GM12892 (cell line): ENCODE results near the gene PUS10.

ENCODE experiments used
- POLR2A ChIP-seq: IDR thresholded peaks from 2 replicates; pipeline ENCODE4 v1.6.1; 2011; ENCODE audit warnings: low read depth, low read length, control low read depth
- POLR2AphosphoS5 ChIP-seq: IDR thresholded peaks from 2 replicates; pipeline ENCODE4 v1.6.1; 2011; ENCODE audit warnings: low read depth, low read length, control low read depth

DNA sequence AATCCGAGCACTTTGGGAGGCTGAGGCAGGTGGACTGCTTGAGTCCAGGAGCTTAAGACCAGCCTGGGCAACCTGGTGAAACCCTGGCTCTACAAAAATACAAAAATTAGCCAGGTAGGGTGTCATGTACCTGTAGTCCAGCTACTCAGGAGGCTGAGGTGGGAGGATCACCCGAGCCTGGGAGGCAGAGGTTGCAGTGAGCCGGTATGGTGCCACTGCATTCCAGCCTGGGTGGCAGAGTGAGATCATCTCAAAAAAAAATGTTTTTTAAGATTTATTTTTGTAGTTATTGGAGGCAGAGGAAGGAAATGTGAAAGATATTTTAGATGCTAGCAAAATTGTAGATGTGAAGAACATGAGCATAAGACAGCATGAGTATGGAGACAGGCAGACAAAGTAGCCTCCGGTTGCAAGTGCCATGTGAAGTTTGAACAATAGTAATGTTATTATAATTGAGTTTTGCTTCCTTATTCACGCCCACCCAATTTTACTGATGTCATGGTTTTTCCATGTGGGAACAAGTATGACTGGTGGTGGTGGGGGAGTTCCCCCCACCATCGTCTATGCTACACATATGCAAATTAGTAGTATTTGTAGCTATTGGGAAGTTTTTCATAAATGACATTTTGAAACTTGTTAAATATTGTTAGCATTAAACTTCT lies 118.7 kb downstream of the PUS10 start:
- no peak for TF ChIP-seq POLR2A
- TF ChIP-seq POLR2AphosphoS5, result no peak
